Transverse colon (tissue), 3 donors: Measurements from ENCODE around the gene CCBE1.

Source experiments
- EP300 ChIP-seq: sonication (generic); formaldehyde crosslinking; IDR thresholded peaks from one replicate; pipeline ENCODE4 v1.6.1; 2017; ENCODE audit warnings: antibody characterized with exemption, low read depth
- TF ChIP-seq, protein P1 (sequence below), 5 experiments: fragments of 200-600 bp in 3 of 5; fragments of 450-650 bp in 2 of 5; sonication (generic) in 3 of 5; IDR thresholded peaks; 1 replicate in 2 of 5; 2 replicates in 3 of 5; pipeline ENCODE4 v1.5.1; 2016 to 2017; ENCODE audit warnings: antibody characterized with exemption in 5 of 5, inconsistent platforms in 3 of 5, mild to moderate bottlenecking in 2 of 5, moderate library complexity in 1 of 5

DNA sequence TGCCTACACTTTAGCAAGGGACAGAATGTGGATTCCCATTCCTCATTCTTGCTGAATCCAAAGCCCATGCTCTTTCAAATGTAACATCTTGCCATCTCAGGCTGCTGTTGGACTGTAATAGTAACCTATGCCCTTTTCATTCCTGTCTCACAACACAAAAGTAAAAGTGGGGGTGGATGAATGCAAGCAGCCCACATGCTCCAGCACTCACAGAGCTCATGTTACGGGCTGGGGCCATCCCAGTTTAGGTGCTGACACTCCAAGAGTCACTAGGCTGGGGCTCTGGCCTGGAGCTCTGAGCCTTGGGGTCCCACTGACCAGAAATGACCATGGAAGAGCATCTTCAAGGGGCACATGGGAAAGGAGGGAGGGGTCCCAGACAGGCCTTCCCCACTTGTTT, 47.6 kb downstream of the CCBE1 start:
- TF ChIP-seq, protein P1, sequence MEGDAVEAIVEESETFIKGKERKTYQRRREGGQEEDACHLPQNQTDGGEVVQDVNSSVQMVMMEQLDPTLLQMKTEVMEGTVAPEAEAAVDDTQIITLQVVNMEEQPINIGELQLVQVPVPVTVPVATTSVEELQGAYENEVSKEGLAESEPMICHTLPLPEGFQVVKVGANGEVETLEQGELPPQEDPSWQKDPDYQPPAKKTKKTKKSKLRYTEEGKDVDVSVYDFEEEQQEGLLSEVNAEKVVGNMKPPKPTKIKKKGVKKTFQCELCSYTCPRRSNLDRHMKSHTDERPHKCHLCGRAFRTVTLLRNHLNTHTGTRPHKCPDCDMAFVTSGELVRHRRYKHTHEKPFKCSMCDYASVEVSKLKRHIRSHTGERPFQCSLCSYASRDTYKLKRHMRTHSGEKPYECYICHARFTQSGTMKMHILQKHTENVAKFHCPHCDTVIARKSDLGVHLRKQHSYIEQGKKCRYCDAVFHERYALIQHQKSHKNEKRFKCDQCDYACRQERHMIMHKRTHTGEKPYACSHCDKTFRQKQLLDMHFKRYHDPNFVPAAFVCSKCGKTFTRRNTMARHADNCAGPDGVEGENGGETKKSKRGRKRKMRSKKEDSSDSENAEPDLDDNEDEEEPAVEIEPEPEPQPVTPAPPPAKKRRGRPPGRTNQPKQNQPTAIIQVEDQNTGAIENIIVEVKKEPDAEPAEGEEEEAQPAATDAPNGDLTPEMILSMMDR (IDR thresholded peaks at IDR 0.05): no peak
- no peak for TF ChIP-seq EP300
